HG03520 (cell line): ENCODE results near the gene NMUR1.

Experiments used
- ATAC-seq: cut with Tn5 transposase; IDR thresholded peaks from one replicate; pipeline ENCODE4 v1.9.1; 2021; ENCODE audit warnings: mild to moderate bottlenecking, moderate library complexity; ENCODE audit not compliant: unreplicated experiment

NMUR1 gene

GRCh38 chr2:231488331-231488730 lies 41.9 kb downstream of the NMUR1 start:
- no peak for ATAC-seq

- no peak for ATAC-seq
Measured at GRCh38 chr2:231486851-231487596, 43.2 kb downstream of the NMUR1 start.

GRCh38 chr2:231483398-231484329 lies 46.6 kb downstream of the NMUR1 start:
- ATAC-seq, result no peak

GRCh38 chr2:231482806-231483391 lies 47.3 kb downstream of the NMUR1 start:
- ATAC-seq, result no peak

GRCh38 chr2:231480781-231481180 lies 49.5 kb downstream of the NMUR1 start:
- no peak for ATAC-seq

- ATAC-seq, result no peak
Measured at GRCh38 chr2:231479455-231479854, 50.8 kb downstream of the NMUR1 start.

- no peak for ATAC-seq
Measured at GRCh38 chr2:231476920-231477319, 53.3 kb downstream of the NMUR1 start.

GRCh38 chr2:231475965-231476364 lies 54.3 kb downstream of the NMUR1 start:
- ATAC-seq, result no peak
